Measurements from ENCODE around the gene CFP. TPM values are rescaled to one million over a fixed set of nuclear protein-coding genes. Genes with fewer than 3 reads are reported as not detected.

Gene CFP
- total RNA-seq, 1 experiment from 2014 or later, result 0.11 TPM

DNA sequence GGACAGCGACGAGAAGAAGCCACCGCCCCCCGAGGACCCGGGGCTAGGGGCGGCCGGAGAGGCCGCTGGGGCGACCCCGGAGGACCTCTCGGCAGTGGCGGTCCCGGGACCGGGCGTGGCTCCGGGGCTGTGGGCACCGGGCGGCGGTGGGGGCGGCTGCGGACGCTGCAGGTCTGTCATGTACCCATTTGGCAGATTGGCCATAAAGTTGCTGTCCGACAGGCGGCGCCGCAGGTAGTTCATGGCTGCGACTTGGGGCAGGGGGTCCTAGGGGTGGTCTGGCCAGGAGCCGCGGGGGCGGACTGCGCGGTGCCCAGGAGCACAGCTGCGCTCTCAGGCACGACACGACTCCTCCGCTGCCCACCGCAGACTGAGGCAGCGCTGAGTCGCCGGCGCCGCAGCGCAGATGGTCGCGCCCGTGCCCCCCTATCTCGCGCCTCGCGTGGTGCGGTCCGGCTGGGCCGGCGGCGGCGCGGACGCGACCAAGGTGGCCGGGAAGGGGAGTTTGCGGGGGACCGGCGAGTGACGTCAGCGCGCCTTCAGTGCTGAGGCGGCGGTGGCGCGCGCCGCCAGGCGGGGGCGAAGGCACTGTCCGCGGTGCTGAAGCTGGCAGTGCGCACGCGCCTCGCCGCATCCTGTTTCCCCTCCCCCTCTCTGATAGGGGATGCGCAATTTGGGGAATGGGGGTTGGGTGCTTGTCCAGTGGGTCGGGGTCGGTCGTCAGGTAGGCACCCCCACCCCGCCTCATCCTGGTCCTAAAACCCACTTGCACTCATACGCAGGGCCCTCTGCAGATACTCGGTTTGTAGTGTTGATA, 10.0 kb downstream of the CFP start, which contains the start of gene SYN1:
SYN1 (minus strand) TSS at position 372 of the 817 bp plus-strand sequence; CDS start at position 243, 129 bp downstream.
- H3K9me3 ChIP-seq (ENCODE audit: low read length), result no peaks in the 10 kb centered on the region
- no peaks in the 10 kb centered on the region for H3K4me1 ChIP-seq (ENCODE audit: low read length)
- H3K4me3 ChIP-seq (ENCODE audit: low read length), result no peak within 1 kb of the TSS
- H3K4me2 ChIP-seq (ENCODE audit: low read depth, low read length, poor library complexity, severe bottlenecking), result no peak within 1 kb of the TSS
- H3K36me3 ChIP-seq (ENCODE audit: insufficient read depth, low read length), result no peaks in the 10 kb centered on the region
- no peak within 1 kb of the TSS for H3K27ac ChIP-seq (ENCODE audit: low read length)
- H4K20me1 ChIP-seq (ENCODE audit: insufficient read depth, low read depth, low read length), result no peaks in the 10 kb centered on the region
- H3K27me3 ChIP-seq (ENCODE audit: low read length), result no peaks in the 10 kb centered on the region
- no peak within 1 kb of the TSS for H2AFZ ChIP-seq (ENCODE audit: low read length)
- peak; percentile 90 for DNase-seq
- H3K9ac ChIP-seq (ENCODE audit: low read length), result no peak within 1 kb of the TSS
- H3K79me2 ChIP-seq (ENCODE audit: low read length), result no peaks in the 10 kb centered on the region
- H3K9me2 ChIP-seq (replicated peaks; ENCODE audit: insufficient read depth, low read length), result no peaks in the 10 kb centered on the region

DNA sequence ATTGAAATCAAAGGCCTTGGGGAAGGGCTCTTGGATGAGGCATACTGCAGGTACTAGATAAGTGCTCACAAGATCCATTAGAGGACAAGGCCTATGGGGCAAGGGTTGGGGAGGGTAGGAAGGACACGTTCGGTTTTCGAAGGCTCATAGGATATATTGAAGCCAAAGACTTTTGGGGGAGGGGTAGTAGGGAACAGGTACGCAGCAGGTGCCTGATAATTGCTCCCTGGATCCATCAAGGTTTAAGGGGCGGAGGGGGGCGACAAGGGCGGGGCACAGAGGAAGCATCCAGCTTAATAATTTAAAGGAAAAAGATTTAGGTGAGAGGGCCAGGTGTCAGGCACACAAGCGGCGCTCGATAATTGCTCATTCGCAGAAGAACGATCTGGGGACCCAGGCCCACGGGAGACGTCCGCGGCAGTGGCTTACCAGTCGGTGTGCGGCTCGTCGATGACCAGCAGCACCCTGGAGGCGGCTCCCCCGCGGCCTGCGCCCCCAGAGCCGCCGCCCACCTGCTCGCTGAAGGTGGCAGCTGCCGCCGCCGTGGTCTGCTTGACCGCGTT, 10.7 kb downstream of the CFP start:
- H2AFZ ChIP-seq (ENCODE audit: low read length), result no peak overlapping the region
- DNase-seq, result no peak
- H3K4me3 ChIP-seq (ENCODE audit: low read length), result no peak overlapping the region
- H4K20me1 ChIP-seq (ENCODE audit: insufficient read depth, low read depth, low read length), result no peaks in the 10 kb centered on the region
- H3K9ac ChIP-seq (ENCODE audit: low read length), result no peak overlapping the region
- no peaks in the 10 kb centered on the region for H3K4me1 ChIP-seq (ENCODE audit: low read length)
- H3K4me2 ChIP-seq (ENCODE audit: low read depth, low read length, poor library complexity, severe bottlenecking), result no peak overlapping the region
- H3K79me2 ChIP-seq (ENCODE audit: low read length), result no peaks in the 10 kb centered on the region
- no peaks in the 10 kb centered on the region for H3K9me3 ChIP-seq (ENCODE audit: low read length)
- no peaks in the 10 kb centered on the region for H3K36me3 ChIP-seq (ENCODE audit: insufficient read depth, low read length)
- no peaks in the 10 kb centered on the region for H3K9me2 ChIP-seq (replicated peaks; ENCODE audit: insufficient read depth, low read length)
- no peaks in the 10 kb centered on the region for H3K27me3 ChIP-seq (ENCODE audit: low read length)
- H3K27ac ChIP-seq (ENCODE audit: low read length), result no peak overlapping the region

DNA sequence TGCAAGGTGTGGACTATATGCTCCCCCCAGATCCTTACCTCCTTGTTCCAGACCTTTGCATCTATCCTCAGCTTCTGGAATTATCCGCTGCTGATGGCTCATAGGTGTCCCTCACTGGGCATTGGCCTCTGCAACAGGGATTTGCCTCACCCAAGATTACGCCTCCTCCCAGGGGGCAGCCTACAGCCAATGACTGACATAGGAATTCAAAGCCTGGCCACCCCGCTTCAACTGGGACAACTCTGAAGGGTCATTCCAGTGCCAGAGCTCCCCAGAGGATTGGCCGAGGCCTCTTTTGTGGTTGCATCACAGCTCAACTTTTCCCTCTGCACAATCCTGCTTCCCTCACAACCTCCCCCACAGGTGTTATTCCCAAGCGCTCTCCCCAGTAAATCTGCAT, 15.1 kb downstream of the CFP start:
- Histone ChIP-seq H3K79me2 (ENCODE audit: low read length) (no peaks in the 10 kb centered on the region), H3K4me2 (ENCODE audit: low read depth, low read length, poor library complexity, severe bottlenecking) (no peak overlapping the region), H2AFZ (ENCODE audit: low read length) (no peak overlapping the region), H3K4me3 (ENCODE audit: low read length) (no peak overlapping the region), H3K9me3 (ENCODE audit: low read length) (no peaks in the 10 kb centered on the region), H3K4me1 (ENCODE audit: low read length) (no peaks in the 10 kb centered on the region), H4K20me1 (ENCODE audit: insufficient read depth, low read depth, low read length) (no peaks in the 10 kb centered on the region), H3K27me3 (ENCODE audit: low read length) (no peaks in the 10 kb centered on the region), H3K9ac (ENCODE audit: low read length) (no peak overlapping the region), H3K9me2 (replicated peaks; ENCODE audit: insufficient read depth, low read length) (no peaks in the 10 kb centered on the region), H3K36me3 (ENCODE audit: insufficient read depth, low read length) (no peaks in the 10 kb centered on the region), H3K27ac (ENCODE audit: low read length) (no peak overlapping the region)
- no peak for DNase-seq

DNA sequence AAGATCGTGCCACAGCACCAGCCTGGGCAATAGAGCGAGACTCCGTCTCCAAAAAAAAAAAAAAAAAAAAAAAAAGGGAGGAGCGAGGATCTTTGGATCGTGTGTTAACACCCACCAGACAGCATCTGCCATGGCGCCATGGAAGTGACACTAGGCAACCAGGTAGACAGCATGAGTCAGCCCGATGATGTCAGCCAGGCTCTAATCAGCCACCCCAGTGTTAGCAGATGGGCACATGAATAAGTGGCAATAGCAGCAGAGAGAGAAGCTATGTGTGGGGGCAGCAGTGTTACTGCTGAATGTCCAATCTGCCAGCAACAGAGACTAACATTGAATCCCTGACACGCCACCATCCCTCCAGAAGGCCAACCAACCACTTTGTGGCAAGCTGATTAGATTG, 16.6 kb downstream of the CFP start:
- Histone ChIP-seq H3K27ac (ENCODE audit: low read length) (no peak overlapping the region), H2AFZ (ENCODE audit: low read length) (no peak overlapping the region), H3K4me3 (ENCODE audit: low read length) (no peak overlapping the region), H3K9me3 (ENCODE audit: low read length) (no peaks in the 10 kb centered on the region), H3K9ac (ENCODE audit: low read length) (no peak overlapping the region), H3K79me2 (ENCODE audit: low read length) (no peaks in the 10 kb centered on the region), H3K36me3 (ENCODE audit: insufficient read depth, low read length) (no peaks in the 10 kb centered on the region), H3K4me2 (ENCODE audit: low read depth, low read length, poor library complexity, severe bottlenecking) (no peak overlapping the region), H4K20me1 (ENCODE audit: insufficient read depth, low read depth, low read length) (no peaks in the 10 kb centered on the region), H3K4me1 (ENCODE audit: low read length) (no peaks in the 10 kb centered on the region), H3K27me3 (ENCODE audit: low read length) (no peaks in the 10 kb centered on the region), H3K9me2 (replicated peaks; ENCODE audit: insufficient read depth, low read length) (no peaks in the 10 kb centered on the region)
- DNase-seq, result no peak

DNA sequence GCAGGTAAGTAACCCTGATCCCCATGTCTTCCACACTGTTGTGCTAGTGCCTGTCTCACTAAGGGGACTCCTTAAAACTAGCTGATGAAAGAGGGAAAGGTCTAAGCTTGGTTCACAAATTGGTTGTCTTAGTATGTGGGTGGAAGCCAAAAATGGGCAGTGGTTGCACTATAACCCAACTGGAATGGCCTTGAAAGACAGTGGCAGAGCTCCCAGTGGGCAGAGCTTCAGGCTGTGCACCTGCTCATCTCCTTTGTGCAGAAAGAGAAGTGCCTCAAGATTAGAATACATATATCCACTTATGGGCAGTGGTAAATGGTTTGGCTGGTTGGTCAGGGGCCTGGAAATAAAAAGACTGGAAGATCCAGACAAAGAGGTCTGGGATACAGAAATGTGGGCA, 17.3 kb downstream of the CFP start:
- DNase-seq, result no peak
- H3K79me2 ChIP-seq (ENCODE audit: low read length), result no peaks in the 10 kb centered on the region
- H2AFZ ChIP-seq (ENCODE audit: low read length), result no peak overlapping the region
- H3K4me1 ChIP-seq (ENCODE audit: low read length), result no peaks in the 10 kb centered on the region
- no peaks in the 10 kb centered on the region for H3K9me2 ChIP-seq (replicated peaks; ENCODE audit: insufficient read depth, low read length)
- no peak overlapping the region for H3K4me2 ChIP-seq (ENCODE audit: low read depth, low read length, poor library complexity, severe bottlenecking)
- H3K4me3 ChIP-seq (ENCODE audit: low read length), result no peak overlapping the region
- H3K27me3 ChIP-seq (ENCODE audit: low read length), result no peaks in the 10 kb centered on the region
- no peaks in the 10 kb centered on the region for H3K9me3 ChIP-seq (ENCODE audit: low read length)
- no peak overlapping the region for H3K27ac ChIP-seq (ENCODE audit: low read length)
- no peaks in the 10 kb centered on the region for H3K36me3 ChIP-seq (ENCODE audit: insufficient read depth, low read length)
- no peak overlapping the region for H3K9ac ChIP-seq (ENCODE audit: low read length)
- no peaks in the 10 kb centered on the region for H4K20me1 ChIP-seq (ENCODE audit: insufficient read depth, low read depth, low read length)

DNA sequence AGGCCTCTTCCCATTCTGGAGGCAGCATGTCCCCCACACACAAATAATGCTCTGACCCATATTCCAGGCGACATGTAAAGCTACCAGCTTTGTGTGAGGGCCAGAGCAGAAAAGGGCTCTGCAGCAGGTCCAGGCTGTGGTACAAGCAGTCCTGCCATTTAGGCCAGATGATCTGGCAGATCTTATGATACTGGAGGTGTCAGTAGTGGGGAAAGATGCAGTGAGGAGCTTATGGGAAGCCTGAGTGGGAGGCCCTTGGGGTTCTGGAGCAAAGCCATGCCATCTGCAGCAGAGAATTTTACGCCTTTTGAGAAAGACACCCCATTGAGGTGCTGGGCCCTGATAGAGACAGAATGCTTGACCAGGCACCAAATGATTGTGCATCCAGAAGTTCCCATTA, 17.8 kb downstream of the CFP start:
- H3K36me3 ChIP-seq (ENCODE audit: insufficient read depth, low read length), result no peaks in the 10 kb centered on the region
- no peak overlapping the region for H3K4me2 ChIP-seq (ENCODE audit: low read depth, low read length, poor library complexity, severe bottlenecking)
- H4K20me1 ChIP-seq (ENCODE audit: insufficient read depth, low read depth, low read length), result no peaks in the 10 kb centered on the region
- no peak overlapping the region for H3K4me3 ChIP-seq (ENCODE audit: low read length)
- H3K9ac ChIP-seq (ENCODE audit: low read length), result no peak overlapping the region
- no peaks in the 10 kb centered on the region for H3K4me1 ChIP-seq (ENCODE audit: low read length)
- no peak overlapping the region for H2AFZ ChIP-seq (ENCODE audit: low read length)
- DNase-seq, result no peak
- no peaks in the 10 kb centered on the region for H3K9me3 ChIP-seq (ENCODE audit: low read length)
- H3K27me3 ChIP-seq (ENCODE audit: low read length), result no peaks in the 10 kb centered on the region
- no peaks in the 10 kb centered on the region for H3K9me2 ChIP-seq (replicated peaks; ENCODE audit: insufficient read depth, low read length)
- H3K27ac ChIP-seq (ENCODE audit: low read length), result no peak overlapping the region
- H3K79me2 ChIP-seq (ENCODE audit: low read length), result no peaks in the 10 kb centered on the region

DNA sequence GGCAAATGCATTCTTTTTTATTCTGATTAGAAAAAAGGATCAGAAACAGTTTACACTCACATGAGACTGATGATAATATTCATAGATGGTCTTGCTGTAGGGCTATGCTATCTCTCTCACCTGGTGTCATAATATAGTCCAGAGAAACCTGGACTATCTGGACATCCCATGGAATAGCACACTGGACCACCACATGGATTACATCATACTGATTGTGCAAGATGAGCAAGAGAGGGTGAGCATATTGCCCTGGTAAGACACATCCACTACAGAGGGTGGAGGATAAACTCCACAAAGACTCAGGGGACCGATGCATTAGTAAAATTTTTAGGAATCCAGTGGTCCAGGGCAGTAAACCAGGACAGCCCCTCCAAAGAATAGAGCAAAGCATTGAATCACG, 18.2 kb downstream of the CFP start:
- Histone ChIP-seq H3K27me3 (ENCODE audit: low read length) (no peaks in the 10 kb centered on the region), H4K20me1 (ENCODE audit: insufficient read depth, low read depth, low read length) (no peaks in the 10 kb centered on the region), H3K4me3 (ENCODE audit: low read length) (no peak overlapping the region), H3K9me2 (replicated peaks; ENCODE audit: insufficient read depth, low read length) (no peaks in the 10 kb centered on the region), H3K4me2 (ENCODE audit: low read depth, low read length, poor library complexity, severe bottlenecking) (no peak overlapping the region), H2AFZ (ENCODE audit: low read length) (no peak overlapping the region), H3K9me3 (ENCODE audit: low read length) (no peaks in the 10 kb centered on the region), H3K27ac (ENCODE audit: low read length) (no peak overlapping the region), H3K79me2 (ENCODE audit: low read length) (no peaks in the 10 kb centered on the region), H3K36me3 (ENCODE audit: insufficient read depth, low read length) (no peaks in the 10 kb centered on the region), H3K4me1 (ENCODE audit: low read length) (no peaks in the 10 kb centered on the region), H3K9ac (ENCODE audit: low read length) (no peak overlapping the region)
- no peak for DNase-seq

DNA sequence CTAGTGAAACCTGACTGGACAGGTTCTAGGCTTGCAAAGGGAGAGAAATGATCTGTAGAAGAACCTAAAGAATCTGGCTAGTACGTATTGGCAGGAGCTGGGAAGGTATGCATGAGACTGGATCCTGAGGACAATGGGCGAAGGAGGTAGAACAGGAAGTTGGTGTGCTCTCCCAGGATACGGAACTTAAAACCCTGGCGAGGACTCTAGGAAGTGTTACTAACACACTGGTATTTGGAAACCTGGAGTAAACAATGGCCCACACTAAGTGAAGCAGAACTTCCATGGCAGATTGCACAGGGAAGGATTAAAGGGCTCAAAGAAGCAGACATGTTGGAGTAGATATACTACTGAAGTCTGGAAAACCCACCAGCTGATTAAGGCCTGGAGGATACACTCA, 19.2 kb downstream of the CFP start:
- Histone ChIP-seq H3K79me2 (ENCODE audit: low read length) (no peaks in the 10 kb centered on the region), H3K4me2 (ENCODE audit: low read depth, low read length, poor library complexity, severe bottlenecking) (no peak overlapping the region), H3K36me3 (ENCODE audit: insufficient read depth, low read length) (no peaks in the 10 kb centered on the region), H3K9me3 (ENCODE audit: low read length) (no peaks in the 10 kb centered on the region), H3K27ac (ENCODE audit: low read length) (no peak overlapping the region), H2AFZ (ENCODE audit: low read length) (no peak overlapping the region), H3K4me3 (ENCODE audit: low read length) (no peak overlapping the region), H3K9me2 (replicated peaks; ENCODE audit: insufficient read depth, low read length) (no peaks in the 10 kb centered on the region), H4K20me1 (ENCODE audit: insufficient read depth, low read depth, low read length) (no peaks in the 10 kb centered on the region), H3K27me3 (ENCODE audit: low read length) (no peaks in the 10 kb centered on the region), H3K9ac (ENCODE audit: low read length) (no peak overlapping the region), H3K4me1 (ENCODE audit: low read length) (no peaks in the 10 kb centered on the region)
- no peak for DNase-seq

Measured in Karpas-422 (cell line).